Keratinocyte (primary cell): Measurements from ENCODE around the gene PAXIP1.

Source experiments
- CTCF ChIP-seq, 3 experiments: IDR thresholded peaks in 1 of 3; conservative IDR thresholded peaks in 1 of 3; optimal IDR thresholded peaks in 1 of 3; 2 replicates in 2 of 3; 3 replicates in 1 of 3; pipeline versions ENCODE3 to v1.5.1; 2011; ENCODE audit warnings: low read length in 3 of 3, mild to moderate bottlenecking in 3 of 3, moderate library complexity in 2 of 3, control low read depth in 1 of 3, inconsistent platforms in 1 of 3; ENCODE audit not compliant: insufficient read depth in 2 of 3; ENCODE audit errors: extremely low read depth in 1 of 3
- EZH2 ChIP-seq: IDR thresholded peaks from one replicate; pipeline ENCODE4 v1.6.1; 2012; ENCODE audit warnings: inconsistent platforms, mild to moderate bottlenecking, low read length, moderate library complexity

DNA sequence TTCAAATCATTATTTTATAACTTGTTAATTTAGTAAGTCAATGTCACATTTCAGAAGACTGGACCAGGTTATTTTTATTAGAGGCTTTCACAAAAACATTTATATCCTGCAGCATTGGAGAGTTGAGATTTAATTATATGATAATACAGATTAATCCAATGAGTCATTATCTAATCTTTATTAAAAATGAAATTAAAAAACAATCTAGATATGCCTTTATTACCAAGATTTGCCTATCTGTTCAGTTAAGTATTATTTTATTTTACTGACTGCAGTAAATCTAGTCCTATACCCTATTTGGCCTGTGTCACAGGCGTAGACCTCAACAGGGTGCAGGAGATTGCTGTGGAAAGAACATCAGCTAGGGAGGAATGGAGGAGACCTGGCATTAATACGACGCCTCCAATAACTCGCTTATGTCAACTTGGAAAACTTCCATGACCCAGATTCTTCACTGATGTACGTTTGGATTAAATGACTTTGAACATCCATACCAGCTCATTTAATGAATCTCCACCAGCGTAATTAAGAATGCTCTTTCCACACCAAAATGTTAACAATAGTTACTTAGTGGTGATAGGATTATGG is 18.2 kb downstream of the PAXIP1 start:
- no peak for TF ChIP-seq CTCF (optimal IDR thresholded peaks at IDR 0.05 in 1 of 3, IDR thresholded peaks at IDR 0.05 in 1 of 3, conservative IDR thresholded peaks at IDR 0.05 in 1 of 3; ENCODE audit: extremely low read depth in 1 of 3, insufficient read depth in 2 of 3, low read length in 3 of 3)
- no peak for TF ChIP-seq EZH2
